NT2/D1 (cell line): ENCODE measurements around the gene ANK3.

Experiments
- YY1 ChIP-seq: IDR thresholded peaks from 2 replicates; pipeline ENCODE4 v1.6.1; 2011; ENCODE audit not compliant: insufficient read length, insufficient read depth
- ZNF274 ChIP-seq: IDR thresholded peaks from 2 replicates; pipeline ENCODE4 v1.6.1; 2011; ENCODE audit warnings: mild to moderate bottlenecking, low read depth, low read length

- TF ChIP-seq YY1 (no peak), ZNF274 (no peak)
These were observed 13.6 kb upstream of the ANK3 start for GRCh38 chr10:60403168-60403873.
